IgD-negative memory B cell (primary cell): ENCODE results near the gene LGR4. TPM values are rescaled to one million over a fixed set of nuclear protein-coding genes. Genes with fewer than 3 reads are reported as not detected.

Experiments
- H3K27ac Mint-ChIP-seq, 3 donors: one replicate each; pipeline ENCODE4 v1.8.0; 2020 to 2022; ENCODE audit warnings: mild to moderate bottlenecking in 3 of 3, mixed read lengths in 3 of 3, moderate library complexity in 1 of 3
- H3K27me3 Mint-ChIP-seq: one replicate; pipeline ENCODE4 v1.8.0; 2021; ENCODE audit warnings: mixed read lengths
- H3K36me3 Mint-ChIP-seq: one replicate; pipeline ENCODE4 v1.8.0; 2020; ENCODE audit warnings: mild to moderate bottlenecking, mixed read lengths
- H3K4me1 Mint-ChIP-seq, 3 donors: one replicate each; pipeline ENCODE4 v1.8.0; 2020 to 2022; ENCODE audit warnings: mixed read lengths in 3 of 3, mild to moderate bottlenecking in 1 of 3
- H3K4me3 Mint-ChIP-seq, 4 donors: one replicate each; pipeline ENCODE4 v1.8.0; 2020 to 2022; ENCODE audit warnings: mild to moderate bottlenecking in 4 of 4, mixed read lengths in 4 of 4, moderate library complexity in 3 of 4
- H3K9me3 Mint-ChIP-seq, 3 donors: one replicate each; pipeline ENCODE4 v1.8.0; 2020 to 2021; ENCODE audit warnings: mixed read lengths in 3 of 3, mild to moderate bottlenecking in 1 of 3
- polyA plus RNA-seq: library from polyadenylated mRNA; unstranded; fragments of 300-500 nt; fragmentation: Illumina TruSeq; gene quantifications from one replicate; pipeline ENCODE4 v1.2.3, GENCODE V29; 2021

Gene LGR4
- polyA plus RNA-seq, 1 donor from 2014 or later: 0.55 TPM

DNA sequence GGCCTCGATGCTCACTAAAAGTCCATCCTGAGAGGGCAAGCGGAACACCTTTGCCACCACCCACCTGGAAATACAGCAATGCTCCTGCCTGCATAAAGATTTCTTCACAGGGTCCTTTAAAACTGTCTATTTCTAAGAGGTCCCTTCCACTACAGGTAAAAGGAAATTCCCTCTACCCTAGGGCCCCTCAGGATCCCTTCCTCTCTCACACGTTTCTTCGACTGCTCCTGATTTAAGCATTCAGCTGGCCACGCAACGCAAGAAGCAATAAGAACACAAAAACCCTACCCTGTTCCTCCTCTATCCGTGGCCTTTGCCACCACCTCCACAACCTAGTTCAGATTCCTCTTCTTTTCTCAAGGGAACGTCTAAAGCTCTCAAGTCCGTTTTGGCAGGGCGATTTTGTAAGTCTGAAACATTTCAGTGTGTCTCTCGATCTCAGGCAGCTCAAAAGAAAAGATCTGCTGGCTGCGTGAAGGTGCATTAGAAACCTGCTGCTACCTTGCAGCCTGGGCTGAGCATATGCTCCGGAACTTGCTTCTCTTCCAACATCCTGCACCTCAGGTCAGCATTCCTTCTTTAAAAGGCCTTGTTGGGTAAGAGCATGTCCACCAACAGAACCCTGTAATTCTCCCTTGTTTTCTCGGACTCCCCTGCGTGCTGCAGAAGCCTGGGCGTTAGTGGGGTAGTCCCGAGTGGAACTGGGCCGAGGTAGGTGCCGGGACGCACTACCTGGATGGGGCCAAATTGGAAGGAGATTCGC is 1.6 kb downstream of the LGR4 start:
- Mint-ChIP-seq H3K36me3 (peaks cover 1% of the 10 kb centered on the region), H3K9me3 (no peaks in the 10 kb centered on the region), H3K4me1 (peaks cover 16 to 32% (median 25%) of the 10 kb centered on the region in 3 donors), H3K27ac (peak overlapping the region in 1 of 3 donors; percentile 0), H3K4me3 (peak overlapping the region; percentile 41 to 94 (median 90)), H3K27me3 (peaks cover 7% of the 10 kb centered on the region)

DNA sequence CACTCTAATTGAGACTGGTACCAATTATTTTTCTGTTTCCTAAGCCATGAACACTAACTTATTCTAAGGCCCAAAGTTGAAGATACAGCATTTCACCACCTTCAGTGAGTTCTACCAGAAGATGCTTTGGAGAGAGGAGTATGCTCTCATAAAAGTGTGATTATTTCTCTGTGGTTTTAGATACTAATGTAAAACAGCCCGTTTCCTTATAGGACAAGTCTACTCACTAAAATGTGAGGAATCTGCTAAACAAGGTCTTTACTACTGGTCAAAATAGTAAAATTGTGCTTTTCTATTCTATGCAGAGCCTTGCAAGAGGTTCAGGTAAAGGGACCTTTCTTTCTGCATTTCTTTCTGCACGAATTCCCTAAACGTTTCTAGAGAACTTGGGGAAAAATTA is 2.4 kb downstream of the LGR4 start:
- peaks cover 7% of the 10 kb centered on the region for H3K27me3 Mint-ChIP-seq
- H3K9me3 Mint-ChIP-seq: no peaks in the 10 kb centered on the region
- no peak overlapping the region for H3K27ac Mint-ChIP-seq
- H3K36me3 Mint-ChIP-seq: peaks cover 1% of the 10 kb centered on the region
- peaks cover 16 to 32% (median 25%) of the 10 kb centered on the region in 3 donors for H3K4me1 Mint-ChIP-seq
- peak overlapping the region; percentile 23 to 94 (median 64) for H3K4me3 Mint-ChIP-seq

DNA sequence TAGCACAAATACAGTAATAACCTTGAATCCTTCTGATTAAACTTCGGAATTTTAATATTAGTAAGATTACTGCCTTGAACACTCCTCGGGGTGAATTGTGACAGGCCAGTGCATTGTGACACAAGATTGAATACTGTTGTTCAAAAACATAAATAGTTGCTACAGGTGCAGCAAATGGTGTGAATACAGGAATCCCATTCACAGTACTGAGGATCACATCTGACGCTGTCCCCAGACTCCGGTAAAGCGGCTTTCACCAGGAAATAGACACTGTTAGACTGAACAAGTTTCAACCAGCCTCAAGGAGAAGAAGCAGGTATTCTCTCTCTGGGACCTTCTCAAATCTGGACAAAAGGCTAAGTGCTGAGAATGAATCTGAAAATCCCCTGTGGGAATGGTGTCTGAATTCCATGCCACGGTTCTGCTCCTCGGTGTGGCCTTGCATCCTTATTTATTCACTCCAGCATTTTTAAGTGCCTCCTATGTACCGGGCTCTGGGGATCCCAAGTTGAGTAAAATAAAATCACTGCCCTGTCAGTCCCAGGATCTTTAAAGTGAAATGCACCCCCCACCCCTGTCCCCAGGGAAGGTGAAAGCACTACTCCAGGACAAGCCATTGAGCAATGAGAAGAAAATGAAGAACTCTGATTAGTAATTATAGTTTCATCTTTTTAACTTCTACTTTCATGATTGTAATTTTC is 3.4 kb downstream of the LGR4 start:
- H3K4me3 Mint-ChIP-seq: peak overlapping the region in 2 of 4 donors; percentile 12 to 41
- peaks cover 7% of the 10 kb centered on the region for H3K27me3 Mint-ChIP-seq
- no peaks in the 10 kb centered on the region for H3K9me3 Mint-ChIP-seq
- no peak overlapping the region for H3K27ac Mint-ChIP-seq
- peaks cover 13 to 32% (median 25%) of the 10 kb centered on the region in 3 donors for H3K4me1 Mint-ChIP-seq
- H3K36me3 Mint-ChIP-seq: peaks cover 1% of the 10 kb centered on the region

DNA sequence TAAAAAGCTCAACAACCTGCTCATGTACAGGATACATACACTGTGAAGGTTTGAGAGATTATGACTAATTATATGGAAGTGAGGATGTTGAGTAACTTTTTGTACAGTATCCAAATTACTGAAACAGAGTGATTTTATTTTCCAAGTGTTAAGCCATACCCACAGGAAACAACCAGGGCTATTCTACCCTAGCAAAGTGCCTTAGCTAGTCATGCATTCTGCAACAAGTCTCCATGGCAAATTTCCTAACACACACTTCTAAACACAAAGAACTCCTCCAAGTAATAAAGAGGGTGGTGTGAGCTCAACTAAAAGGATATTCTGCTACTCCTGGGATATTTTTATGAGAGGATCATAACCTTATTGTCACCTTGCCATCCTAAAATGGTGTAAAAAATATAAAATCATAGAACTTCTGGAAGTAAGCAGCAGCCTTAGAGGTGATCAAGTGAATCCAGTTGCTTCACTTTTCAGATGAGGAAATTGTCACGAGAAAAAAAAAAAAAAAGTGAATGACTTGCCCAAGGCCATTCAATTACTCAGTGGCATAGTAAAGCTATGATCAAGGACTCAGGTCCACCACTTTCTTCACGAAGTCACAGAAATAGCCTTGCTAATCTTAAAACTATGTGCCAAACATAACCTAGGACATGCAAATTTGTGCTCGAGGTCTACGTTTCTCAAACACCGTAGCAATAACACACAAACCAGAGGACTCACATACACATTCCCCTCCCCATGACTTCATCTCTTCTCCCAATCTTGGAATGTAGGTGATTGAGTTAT is 4.2 kb downstream of the LGR4 start:
- peaks cover 1% of the 10 kb centered on the region for H3K36me3 Mint-ChIP-seq
- H3K27ac Mint-ChIP-seq: no peak overlapping the region
- H3K4me1 Mint-ChIP-seq: peaks cover 13 to 32% (median 25%) of the 10 kb centered on the region in 3 donors
- peak overlapping the region in 2 of 4 donors; percentile 12 to 41 for H3K4me3 Mint-ChIP-seq
- no peaks in the 10 kb centered on the region for H3K9me3 Mint-ChIP-seq
- H3K27me3 Mint-ChIP-seq: peaks cover 9% of the 10 kb centered on the region

DNA sequence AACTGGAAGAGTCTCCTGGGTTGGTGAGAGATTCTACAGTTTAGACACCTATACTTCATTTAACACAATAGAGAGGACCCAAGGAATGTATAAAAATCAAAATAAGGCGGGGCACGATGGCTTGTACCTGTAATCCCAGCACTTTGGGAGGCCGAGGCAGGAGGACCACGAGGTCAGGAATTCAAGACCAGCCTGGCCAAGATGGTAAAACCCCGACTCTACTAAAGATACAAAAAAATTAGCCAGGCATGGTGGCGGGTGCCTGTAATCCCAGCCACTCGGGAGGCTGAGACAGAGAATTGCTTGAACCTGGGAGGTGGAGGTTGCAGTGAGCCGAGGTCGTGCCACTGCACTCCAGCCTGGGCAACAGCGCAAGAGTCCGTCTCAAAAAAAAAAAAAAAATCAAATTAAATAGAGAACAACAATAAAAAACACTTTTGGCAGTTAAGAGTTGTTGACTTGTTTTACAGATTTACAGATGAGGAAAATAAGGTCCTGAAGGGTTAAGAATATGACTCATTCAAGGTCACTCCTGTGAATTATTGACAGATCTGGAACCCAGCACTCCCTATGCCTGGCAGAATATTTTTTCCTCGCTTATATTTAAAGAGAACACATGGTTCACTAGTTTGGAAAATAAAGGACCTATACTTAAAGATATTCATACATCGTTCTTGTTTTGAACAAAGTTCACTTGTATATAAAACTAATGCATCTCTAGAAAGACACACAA is 5.2 kb downstream of the LGR4 start:
- no peaks in the 10 kb centered on the region for H3K36me3 Mint-ChIP-seq
- H3K27me3 Mint-ChIP-seq: peaks cover 9% of the 10 kb centered on the region
- H3K4me1 Mint-ChIP-seq: peaks cover 5 to 23% (median 22%) of the 10 kb centered on the region in 3 donors
- no peak overlapping the region for H3K4me3 Mint-ChIP-seq
- H3K27ac Mint-ChIP-seq: no peak overlapping the region
- no peaks in the 10 kb centered on the region for H3K9me3 Mint-ChIP-seq

DNA sequence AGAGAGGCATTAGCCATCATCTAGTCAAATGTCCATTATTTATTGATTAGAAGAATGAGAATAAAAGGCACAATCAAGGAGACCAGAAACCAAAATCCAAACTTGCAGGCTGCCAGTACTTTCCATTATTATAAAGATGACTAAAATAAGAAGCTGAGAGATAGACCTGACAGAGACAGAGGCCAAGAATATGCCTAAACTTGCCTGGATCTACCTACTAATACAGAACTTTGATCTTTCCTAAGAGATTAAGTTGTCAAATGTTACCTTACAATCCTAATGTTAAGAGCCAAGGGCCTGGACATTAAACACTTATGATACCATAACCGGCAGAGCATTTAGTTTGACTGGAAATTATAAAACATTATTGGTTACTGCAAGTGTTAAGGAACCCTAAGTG is 6.2 kb downstream of the LGR4 start:
- no peak overlapping the region for H3K27ac Mint-ChIP-seq
- H3K4me1 Mint-ChIP-seq: peaks cover 5 to 22% (median 20%) of the 10 kb centered on the region in 3 donors
- H3K4me3 Mint-ChIP-seq: no peak overlapping the region
- H3K27me3 Mint-ChIP-seq: peaks cover 11% of the 10 kb centered on the region
- no peaks in the 10 kb centered on the region for H3K36me3 Mint-ChIP-seq
- no peaks in the 10 kb centered on the region for H3K9me3 Mint-ChIP-seq

DNA sequence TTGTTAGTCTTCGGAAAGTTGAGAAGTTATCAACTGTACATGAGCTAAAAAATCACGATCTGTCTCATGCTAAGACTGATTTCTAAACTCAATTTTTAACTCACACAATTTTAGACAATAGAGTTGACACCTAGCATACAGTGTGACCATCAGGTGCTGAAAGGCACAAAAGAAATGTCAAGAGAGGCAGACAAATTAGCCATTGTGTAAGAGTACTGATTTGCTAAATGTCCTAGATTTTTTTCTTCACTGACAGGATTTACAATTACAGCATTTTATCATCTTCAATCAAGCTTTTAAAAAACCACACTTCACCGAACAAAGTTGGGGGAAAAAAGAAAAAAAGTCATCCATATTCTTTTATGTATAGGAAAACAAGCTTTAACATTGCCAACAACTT is 7.0 kb downstream of the LGR4 start:
- Mint-ChIP-seq H3K27me3 (peaks cover 12% of the 10 kb centered on the region), H3K27ac (no peak overlapping the region)

DNA sequence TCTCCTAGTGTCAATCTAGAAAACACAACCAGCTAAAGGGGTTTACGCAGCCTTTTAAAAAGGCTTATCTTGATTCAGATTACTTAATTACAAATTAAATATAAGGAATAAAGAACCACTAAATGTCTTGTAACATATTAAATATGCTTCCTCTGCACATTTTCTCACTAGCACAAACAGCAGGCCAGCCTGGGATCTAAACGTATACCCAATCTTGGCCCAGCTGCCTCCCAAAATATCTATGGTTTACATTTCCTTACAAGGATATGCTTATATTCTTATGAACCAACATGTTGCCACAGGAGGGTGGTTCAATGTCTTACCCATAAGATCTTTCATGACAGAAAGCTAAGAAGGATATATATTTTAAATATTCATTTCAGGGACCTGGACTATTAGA is 7.7 kb downstream of the LGR4 start:
- Mint-ChIP-seq H3K36me3 (peaks cover 3% of the 10 kb centered on the region), H3K9me3 (no peaks in the 10 kb centered on the region), H3K27ac (no peak overlapping the region), H3K4me3 (no peak overlapping the region), H3K4me1 (peaks cover 0 to 10% (median 6%) of the 10 kb centered on the region in 3 donors), H3K27me3 (peaks cover 10% of the 10 kb centered on the region)

More for the DNA sequence above, 7.0 kb downstream of the LGR4 start:
- no peaks in the 10 kb centered on the region for H3K36me3 Mint-ChIP-seq
- no peaks in the 10 kb centered on the region for H3K9me3 Mint-ChIP-seq
- peaks cover 3 to 16% (median 13%) of the 10 kb centered on the region in 3 donors for H3K4me1 Mint-ChIP-seq
- H3K4me3 Mint-ChIP-seq: no peak overlapping the region

DNA sequence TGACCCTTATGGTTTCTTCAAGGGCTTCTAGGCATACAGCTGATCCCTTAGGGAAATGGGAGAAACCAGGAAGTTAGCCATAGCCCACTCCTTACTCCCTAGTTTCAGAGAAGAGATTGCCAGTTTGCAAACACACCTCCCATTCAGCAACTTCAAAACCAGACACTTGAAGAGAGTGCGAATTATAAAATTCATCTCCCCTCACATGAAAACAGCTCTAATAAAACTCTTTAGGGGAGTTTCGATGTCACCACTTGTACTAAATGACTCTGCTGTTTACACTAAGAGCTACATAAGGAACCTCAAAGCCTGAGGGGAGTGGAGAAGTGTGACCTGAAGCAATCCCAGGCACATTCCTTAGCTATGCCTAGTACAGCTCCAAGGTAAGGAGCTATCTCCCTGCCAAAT is 8.3 kb downstream of the LGR4 start:
- Mint-ChIP-seq H3K4me3 (no peak overlapping the region), H3K27ac (no peak overlapping the region), H3K27me3 (peaks cover 9% of the 10 kb centered on the region), H3K9me3 (no peaks in the 10 kb centered on the region), H3K4me1 (peaks cover 0 to 5% (median under 1%) of the 10 kb centered on the region in 3 donors), H3K36me3 (peaks cover 3% of the 10 kb centered on the region)

DNA sequence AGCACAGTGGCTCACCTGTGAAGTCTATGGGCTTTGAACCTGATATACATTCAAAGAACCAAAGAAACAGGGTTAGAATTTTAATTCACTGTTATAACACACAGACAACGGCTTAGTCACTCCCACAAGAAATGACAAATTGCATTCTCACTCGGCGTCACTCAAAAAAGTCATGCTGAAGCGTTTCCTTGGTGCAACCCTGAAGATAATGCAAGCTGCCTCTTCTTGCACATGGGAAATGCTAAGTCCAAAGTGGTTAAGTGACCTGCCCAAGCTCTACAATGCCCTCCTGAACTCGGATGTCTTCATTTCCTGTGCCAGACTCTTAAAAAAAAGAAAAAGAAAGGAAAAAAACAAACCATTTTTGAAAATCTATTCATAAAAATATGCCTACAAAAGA is 10.0 kb downstream of the LGR4 start:
- peaks cover 7% of the 10 kb centered on the region for H3K27me3 Mint-ChIP-seq
- no peak overlapping the region for H3K4me3 Mint-ChIP-seq
- H3K36me3 Mint-ChIP-seq: peaks cover 3% of the 10 kb centered on the region
- no peaks in the 10 kb centered on the region for H3K9me3 Mint-ChIP-seq
- H3K4me1 Mint-ChIP-seq: peaks cover 0 to 5% (median 2%) of the 10 kb centered on the region in 3 donors
- no peak overlapping the region for H3K27ac Mint-ChIP-seq

DNA sequence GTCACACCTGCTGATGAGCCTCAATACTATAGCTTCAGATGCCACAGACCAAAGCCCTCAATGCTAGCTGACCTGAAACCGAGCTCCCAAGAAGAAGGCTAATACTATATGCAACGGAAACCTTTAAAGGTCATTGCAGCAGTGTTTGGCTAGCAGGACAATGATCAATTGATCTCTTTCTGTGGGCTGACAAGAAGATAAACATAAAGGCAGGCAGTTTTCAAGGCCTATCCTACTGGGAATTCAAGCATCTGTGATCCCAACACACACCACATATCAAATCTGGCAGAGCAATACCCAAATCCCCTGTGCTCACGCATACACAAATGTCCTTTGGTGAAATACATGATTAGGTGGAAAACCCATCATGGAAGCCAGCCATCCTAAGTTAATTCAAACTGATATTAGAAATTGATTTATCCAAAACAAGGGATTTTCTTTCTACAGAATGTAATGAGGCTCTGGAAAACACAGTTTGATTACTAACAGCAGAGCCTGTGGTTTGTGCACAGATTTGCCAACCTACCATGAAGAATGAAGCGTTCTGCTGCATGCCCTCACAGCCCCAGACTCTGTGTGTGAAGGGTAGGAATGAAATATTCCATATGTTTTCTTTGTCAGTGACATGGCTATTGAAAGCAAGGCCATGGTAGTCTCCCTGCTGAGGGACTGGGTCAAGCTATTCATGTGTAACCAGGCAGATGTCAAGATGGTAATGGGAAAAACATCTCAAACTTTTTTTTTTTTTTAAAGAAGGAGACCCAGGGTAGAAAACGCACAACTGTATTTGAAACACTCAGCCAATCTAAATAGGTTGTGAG is 12.2 kb downstream of the LGR4 start:
- Mint-ChIP-seq H3K36me3 (peaks cover 3% of the 10 kb centered on the region), H3K27ac (no peak overlapping the region), H3K27me3 (peaks cover 5% of the 10 kb centered on the region), H3K9me3 (no peaks in the 10 kb centered on the region), H3K4me3 (no peak overlapping the region), H3K4me1 (peaks cover 0 to 2% (median 0%) of the 10 kb centered on the region in 3 donors)

DNA sequence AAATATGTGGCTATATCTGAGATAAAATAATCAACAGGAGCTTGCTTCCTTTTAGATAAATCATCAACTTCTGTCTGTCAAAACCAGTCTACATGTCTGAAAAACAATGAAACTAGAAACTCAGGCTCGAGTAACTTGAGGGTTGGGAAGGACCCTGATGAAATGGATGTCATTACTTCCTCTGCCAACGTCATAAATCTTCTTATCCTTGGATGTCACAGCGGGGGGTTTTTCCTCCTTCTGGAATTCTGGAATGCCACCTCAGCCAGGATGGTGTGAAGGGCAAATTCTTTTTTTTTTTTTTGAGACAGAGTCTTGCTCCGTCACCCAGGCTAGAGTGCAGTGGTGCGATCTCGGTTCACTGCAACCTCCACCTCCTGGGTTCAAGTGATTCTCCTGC is 13.4 kb downstream of the LGR4 start:
- Mint-ChIP-seq H3K27ac (no peak overlapping the region), H3K4me3 (no peak overlapping the region), H3K27me3 (peaks cover 5% of the 10 kb centered on the region), H3K9me3 (no peaks in the 10 kb centered on the region), H3K4me1 (peaks cover 0 to 2% (median 0%) of the 10 kb centered on the region in 3 donors), H3K36me3 (peaks cover 4% of the 10 kb centered on the region)

DNA sequence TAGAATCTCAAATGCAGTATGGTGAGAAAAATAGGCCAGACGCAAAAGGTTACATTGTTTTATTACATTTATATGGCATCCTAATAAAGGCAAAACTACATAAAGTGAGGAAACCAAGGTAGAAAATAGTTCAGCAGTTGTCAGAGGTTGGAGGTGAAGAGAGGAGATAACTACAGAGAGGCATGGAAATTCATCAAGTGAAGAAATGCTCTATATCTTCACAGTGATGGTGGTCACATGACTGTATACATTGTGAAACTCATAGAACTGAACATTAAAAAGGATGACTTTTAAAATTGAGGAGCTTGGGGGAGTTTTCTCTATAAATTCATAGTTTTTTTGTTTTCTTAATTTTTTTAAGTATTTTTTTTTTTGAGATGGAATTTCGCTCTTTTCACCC is 14.4 kb downstream of the LGR4 start:
- H3K4me1 Mint-ChIP-seq: peaks cover 0 to 2% (median 0%) of the 10 kb centered on the region in 3 donors
- no peak overlapping the region for H3K27ac Mint-ChIP-seq
- no peaks in the 10 kb centered on the region for H3K9me3 Mint-ChIP-seq
- peaks cover 4% of the 10 kb centered on the region for H3K36me3 Mint-ChIP-seq
- H3K4me3 Mint-ChIP-seq: no peak overlapping the region
- H3K27me3 Mint-ChIP-seq: peaks cover 3% of the 10 kb centered on the region
